PFSK-1 (cell line): Measurements from ENCODE around the gene FNTB.

ENCODE experiments used
- POLR2AphosphoS5 ChIP-seq: IDR thresholded peaks from 2 replicates; pipeline ENCODE4 v1.6.1; 2012; ENCODE audit warnings: low read depth, mild to moderate bottlenecking, control low read depth, low read length, moderate library complexity
- SIN3A ChIP-seq: IDR thresholded peaks from 2 replicates; pipeline ENCODE4 v1.6.1; 2012; ENCODE audit warnings: mild to moderate bottlenecking, low read length, moderate library complexity, borderline replicate concordance; ENCODE audit not compliant: insufficient read depth
- TAF1 ChIP-seq: IDR thresholded peaks from 2 replicates; pipeline ENCODE4 v1.6.1; 2012; ENCODE audit warnings: low read length, control low read depth, borderline replicate concordance; ENCODE audit not compliant: insufficient read depth
- TF ChIP-seq, protein P1 (sequence below), 2 experiments: IDR thresholded peaks; 2 replicates each; pipeline versions ENCODE4 v1.6.1 to v1.8.0; 2011 to 2012; ENCODE audit warnings: low read depth in 2 of 2, low read length in 2 of 2, control low read depth in 1 of 2, inconsistent platforms in 1 of 2, mild to moderate bottlenecking in 1 of 2, moderate library complexity in 1 of 2; ENCODE audit not compliant: insufficient read depth in 1 of 2

DNA sequence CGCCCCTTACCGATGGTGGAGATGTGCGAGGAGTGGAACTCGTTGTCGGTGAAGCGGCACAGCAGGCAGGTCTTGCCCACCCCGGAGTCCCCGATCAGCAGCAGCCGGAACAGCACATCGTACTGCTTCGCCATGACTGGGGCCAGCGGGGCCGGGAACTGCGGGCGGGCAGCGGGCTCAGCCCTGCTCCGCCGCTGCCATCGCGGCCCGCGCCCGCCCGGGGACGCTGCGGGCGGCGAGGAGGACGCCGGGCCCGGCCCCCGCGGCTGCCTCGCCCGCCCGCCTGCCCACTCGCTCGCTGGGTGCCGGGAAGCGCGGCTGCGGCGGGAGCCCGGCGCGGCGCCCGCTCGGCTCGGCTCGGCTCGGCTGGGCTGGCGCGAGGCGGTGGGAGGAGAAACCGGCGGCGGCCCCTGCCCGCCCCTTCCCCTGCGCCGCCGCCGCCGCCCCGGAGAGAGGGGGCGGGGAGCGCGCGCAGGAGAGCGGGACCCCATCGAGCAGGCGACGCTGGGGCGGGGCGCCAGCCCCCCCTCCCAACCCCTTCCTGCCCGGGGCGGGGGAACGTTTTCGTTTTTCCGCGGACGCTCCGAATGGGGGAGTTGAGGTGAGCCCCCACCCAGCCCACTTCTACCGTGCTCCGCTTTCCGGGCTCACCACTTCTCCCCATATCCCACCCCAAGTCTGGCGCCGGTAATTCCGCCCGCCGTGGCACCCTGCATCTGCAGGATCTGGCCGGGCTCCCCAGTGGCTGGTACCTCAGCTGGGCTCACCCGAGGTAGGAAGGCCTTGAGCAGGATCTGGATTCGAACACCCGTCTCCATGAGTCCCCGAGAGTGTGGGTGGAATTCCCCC, 14.5 kb upstream of the FNTB start, which contains the start of gene RAB15:
- no peak for TF ChIP-seq POLR2AphosphoS5
- no peak for TF ChIP-seq TAF1
- TF ChIP-seq, protein P1, sequence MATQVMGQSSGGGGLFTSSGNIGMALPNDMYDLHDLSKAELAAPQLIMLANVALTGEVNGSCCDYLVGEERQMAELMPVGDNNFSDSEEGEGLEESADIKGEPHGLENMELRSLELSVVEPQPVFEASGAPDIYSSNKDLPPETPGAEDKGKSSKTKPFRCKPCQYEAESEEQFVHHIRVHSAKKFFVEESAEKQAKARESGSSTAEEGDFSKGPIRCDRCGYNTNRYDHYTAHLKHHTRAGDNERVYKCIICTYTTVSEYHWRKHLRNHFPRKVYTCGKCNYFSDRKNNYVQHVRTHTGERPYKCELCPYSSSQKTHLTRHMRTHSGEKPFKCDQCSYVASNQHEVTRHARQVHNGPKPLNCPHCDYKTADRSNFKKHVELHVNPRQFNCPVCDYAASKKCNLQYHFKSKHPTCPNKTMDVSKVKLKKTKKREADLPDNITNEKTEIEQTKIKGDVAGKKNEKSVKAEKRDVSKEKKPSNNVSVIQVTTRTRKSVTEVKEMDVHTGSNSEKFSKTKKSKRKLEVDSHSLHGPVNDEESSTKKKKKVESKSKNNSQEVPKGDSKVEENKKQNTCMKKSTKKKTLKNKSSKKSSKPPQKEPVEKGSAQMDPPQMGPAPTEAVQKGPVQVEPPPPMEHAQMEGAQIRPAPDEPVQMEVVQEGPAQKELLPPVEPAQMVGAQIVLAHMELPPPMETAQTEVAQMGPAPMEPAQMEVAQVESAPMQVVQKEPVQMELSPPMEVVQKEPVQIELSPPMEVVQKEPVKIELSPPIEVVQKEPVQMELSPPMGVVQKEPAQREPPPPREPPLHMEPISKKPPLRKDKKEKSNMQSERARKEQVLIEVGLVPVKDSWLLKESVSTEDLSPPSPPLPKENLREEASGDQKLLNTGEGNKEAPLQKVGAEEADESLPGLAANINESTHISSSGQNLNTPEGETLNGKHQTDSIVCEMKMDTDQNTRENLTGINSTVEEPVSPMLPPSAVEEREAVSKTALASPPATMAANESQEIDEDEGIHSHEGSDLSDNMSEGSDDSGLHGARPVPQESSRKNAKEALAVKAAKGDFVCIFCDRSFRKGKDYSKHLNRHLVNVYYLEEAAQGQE (IDR thresholded peaks at IDR 0.05; ENCODE audit: insufficient read depth in 1 of 2, low read depth in 2 of 2, low read length in 2 of 2): no peak
- no peak for TF ChIP-seq SIN3A
